AG09309 (cell line): ENCODE measurements around the gene KLRC1.
"Not testable (repeated sequence)": the region's sequence is repeated elsewhere in the genome, so short reads cannot be mapped to it uniquely, and the experiment has no call there.

Experiments used
- DNase-seq: peaks from one replicate; pipeline ENCODE4 v3.0.0-alpha.2; 2010; ENCODE audit warnings: low read depth
- H3K4me3 ChIP-seq: 2 replicates; pipeline ENCODE4 v1.5.1; 2011; ENCODE audit warnings: mild to moderate bottlenecking, low read depth, low read length, moderate library complexity; ENCODE audit not compliant: control insufficient read depth
- TF ChIP-seq, protein P1 (sequence below): IDR thresholded peaks from 2 replicates; pipeline ENCODE4 v1.5.1; 2011; ENCODE audit warnings: mild to moderate bottlenecking, low read depth, low read length, inconsistent platforms; ENCODE audit not compliant: insufficient read depth, control insufficient read depth; ENCODE audit errors: missing control alignments

KLRC1 gene

DNA sequence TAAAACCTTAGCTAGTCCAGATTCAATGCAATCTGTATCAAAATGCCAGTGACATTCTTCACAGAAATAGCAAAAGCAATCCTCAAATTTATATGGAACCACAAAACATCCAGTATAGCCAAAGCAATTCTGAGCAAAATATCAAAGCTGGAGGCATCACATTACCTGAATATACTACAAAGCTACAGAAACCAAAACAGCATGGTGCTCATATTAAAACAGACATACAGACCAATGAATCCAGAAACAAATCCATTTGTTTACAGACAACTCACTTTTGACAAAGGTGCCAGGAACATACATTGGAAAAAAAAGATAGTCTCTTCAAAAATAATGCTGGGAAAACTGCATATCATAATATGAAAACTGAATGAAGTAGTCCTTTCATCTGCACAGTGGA, 48.4 kb downstream of the KLRC1 start:
- no peak overlapping the region for H3K4me3 ChIP-seq
- TF ChIP-seq, protein P1, sequence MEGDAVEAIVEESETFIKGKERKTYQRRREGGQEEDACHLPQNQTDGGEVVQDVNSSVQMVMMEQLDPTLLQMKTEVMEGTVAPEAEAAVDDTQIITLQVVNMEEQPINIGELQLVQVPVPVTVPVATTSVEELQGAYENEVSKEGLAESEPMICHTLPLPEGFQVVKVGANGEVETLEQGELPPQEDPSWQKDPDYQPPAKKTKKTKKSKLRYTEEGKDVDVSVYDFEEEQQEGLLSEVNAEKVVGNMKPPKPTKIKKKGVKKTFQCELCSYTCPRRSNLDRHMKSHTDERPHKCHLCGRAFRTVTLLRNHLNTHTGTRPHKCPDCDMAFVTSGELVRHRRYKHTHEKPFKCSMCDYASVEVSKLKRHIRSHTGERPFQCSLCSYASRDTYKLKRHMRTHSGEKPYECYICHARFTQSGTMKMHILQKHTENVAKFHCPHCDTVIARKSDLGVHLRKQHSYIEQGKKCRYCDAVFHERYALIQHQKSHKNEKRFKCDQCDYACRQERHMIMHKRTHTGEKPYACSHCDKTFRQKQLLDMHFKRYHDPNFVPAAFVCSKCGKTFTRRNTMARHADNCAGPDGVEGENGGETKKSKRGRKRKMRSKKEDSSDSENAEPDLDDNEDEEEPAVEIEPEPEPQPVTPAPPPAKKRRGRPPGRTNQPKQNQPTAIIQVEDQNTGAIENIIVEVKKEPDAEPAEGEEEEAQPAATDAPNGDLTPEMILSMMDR, result no peak
- DNase-seq, result no peak

DNA sequence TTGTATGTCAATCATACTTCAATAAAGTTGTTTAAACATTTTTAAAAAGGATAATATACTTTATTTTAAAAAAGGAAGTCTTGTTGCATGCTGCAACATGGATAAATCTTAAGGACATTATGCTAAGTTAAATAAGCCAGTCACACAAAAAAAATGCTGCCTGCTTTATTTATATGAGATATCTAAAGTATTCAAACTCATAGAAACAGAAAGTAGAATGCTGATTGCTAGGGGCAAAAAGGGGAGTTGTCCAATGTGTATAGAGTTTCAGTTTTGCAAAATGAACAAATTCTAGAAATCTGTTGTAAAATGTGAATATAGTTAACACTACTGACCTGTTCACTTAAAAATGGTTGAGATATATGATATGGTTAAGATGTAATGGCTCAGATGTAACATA, 52.3 kb downstream of the KLRC1 start:
- H3K4me3 ChIP-seq, result no peak overlapping the region
- TF ChIP-seq, protein P1, result no peak
- no peak for DNase-seq

DNA sequence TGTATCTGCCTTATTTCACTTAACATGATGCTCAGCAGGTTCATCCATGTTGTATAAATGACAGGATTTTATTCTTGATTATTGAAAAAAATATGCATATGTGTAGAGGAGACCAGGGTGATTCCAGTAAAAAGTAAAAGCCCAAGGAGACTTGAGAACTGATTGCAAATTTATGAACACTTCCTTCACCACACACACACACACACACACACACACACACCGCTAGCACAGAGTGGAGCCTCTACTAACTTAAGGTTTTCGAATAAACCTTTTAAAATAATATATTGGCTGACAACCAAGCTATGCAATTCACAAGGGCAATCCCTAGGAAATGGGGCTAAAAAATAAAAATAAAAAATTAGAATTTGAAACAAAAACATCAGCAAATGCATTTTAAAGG, 55.0 kb downstream of the KLRC1 start:
- no peak overlapping the region for H3K4me3 ChIP-seq
- TF ChIP-seq, protein P1, result no peak
- DNase-seq, result no peak

DNA sequence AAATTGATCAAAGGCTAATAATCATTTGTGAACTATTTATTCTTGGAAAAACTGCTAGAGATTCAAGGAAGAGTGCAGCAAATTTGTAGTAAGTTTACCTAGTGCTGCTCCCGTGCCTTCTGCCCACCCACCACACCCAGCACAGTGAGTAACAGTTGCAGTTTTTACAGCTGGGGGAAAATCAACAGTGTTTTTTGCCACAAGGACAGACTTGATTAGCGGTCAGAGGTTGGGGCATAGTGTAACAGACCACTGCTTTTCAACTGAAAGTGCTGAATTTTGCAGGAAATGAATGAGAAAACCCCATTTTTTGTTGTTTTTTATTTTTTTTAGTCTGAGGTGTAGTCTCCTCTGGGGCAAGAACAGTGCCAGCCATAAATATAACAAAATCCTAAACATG, 55.9 kb downstream of the KLRC1 start:
- no peak overlapping the region for H3K4me3 ChIP-seq
- DNase-seq, result no peak
- TF ChIP-seq, protein P1, result no peak

DNA sequence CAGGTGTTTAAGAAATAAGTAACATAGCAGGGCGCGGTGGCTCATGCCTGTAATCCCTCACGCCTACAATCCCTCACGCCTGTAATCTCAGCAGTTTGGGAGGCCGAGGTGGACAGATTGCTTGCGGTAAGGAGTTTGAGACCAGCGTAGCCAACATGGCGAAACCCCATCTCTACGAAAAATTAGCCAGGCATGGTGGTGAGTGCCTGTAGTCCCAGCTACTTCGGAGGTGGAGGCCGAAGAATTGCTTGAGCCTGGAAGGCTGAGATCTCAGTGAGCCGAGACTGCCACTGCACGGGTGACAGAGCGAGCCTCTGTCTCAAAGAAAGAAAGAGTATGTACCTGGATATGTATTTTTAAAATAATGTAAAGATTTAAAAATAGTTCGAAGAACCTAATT, 57.0 kb downstream of the KLRC1 start:
- H3K4me3 ChIP-seq, DNase-seq: not testable (repeated sequence)
